ENCODE measurements around the gene HSPB7. TPM values are rescaled to one million over a fixed set of nuclear protein-coding genes. Genes with fewer than 3 reads are reported as not detected.

Gene HSPB7
- total RNA-seq, 2 experiments from 2014 or later: not detected

DNA sequence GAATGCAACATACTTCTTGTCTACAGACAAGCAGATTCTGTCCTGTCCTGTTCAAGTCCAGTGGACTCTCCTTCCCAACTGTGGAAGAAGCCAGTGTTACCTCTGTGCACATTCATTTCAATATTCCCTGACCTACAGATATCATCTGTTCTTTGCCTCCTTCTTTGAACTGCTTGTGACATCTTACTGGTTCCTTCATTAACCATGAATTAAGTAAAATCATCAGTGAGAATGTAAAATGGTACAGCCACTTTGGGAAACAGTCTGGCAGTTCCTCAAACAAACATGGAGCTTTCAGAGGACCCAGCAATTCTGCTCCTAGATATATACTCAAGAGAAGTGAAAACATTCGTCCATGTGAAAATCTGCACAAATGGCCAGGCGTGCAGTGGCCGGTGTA, 7.0 kb downstream of the HSPB7 start:
- Mint-ChIP-seq H3K36me3 (ENCODE audit: low read depth) (no peaks in the 10 kb centered on the region), H3K27me3 (peaks cover 5% of the 10 kb centered on the region), H3K4me1 (ENCODE audit: low read depth) (peaks cover 18% of the 10 kb centered on the region), H3K27ac (no peak overlapping the region), H3K9me3 (no peaks in the 10 kb centered on the region), H3K4me3 (no peak overlapping the region)
- ATAC-seq (no peak), DNase-seq (no peak)
- intact Hi-C loops (cut with micrococcal nuclease): no loop called here
- ChIA-PET POLR2A (interaction anchor here (1.4 kb wide), 1 partner anchor 35 kb away, joined by 3 read pairs; no protein-coding TSS in a partner anchor), CTCF (interaction anchor here (0.9 to 2.4 kb wide), 10 partner anchors 7 to 219 kb away, joined by 3 to 29 read pairs (median 6); partner anchors contain the start of gene HSPB7)
- TF ChIP-seq, protein P1, sequence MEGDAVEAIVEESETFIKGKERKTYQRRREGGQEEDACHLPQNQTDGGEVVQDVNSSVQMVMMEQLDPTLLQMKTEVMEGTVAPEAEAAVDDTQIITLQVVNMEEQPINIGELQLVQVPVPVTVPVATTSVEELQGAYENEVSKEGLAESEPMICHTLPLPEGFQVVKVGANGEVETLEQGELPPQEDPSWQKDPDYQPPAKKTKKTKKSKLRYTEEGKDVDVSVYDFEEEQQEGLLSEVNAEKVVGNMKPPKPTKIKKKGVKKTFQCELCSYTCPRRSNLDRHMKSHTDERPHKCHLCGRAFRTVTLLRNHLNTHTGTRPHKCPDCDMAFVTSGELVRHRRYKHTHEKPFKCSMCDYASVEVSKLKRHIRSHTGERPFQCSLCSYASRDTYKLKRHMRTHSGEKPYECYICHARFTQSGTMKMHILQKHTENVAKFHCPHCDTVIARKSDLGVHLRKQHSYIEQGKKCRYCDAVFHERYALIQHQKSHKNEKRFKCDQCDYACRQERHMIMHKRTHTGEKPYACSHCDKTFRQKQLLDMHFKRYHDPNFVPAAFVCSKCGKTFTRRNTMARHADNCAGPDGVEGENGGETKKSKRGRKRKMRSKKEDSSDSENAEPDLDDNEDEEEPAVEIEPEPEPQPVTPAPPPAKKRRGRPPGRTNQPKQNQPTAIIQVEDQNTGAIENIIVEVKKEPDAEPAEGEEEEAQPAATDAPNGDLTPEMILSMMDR (IDR thresholded peaks at IDR 0.05): no peak

- Mint-ChIP-seq H3K27me3 (peaks cover 5% of the 10 kb centered on the region), H3K36me3 (ENCODE audit: low read depth) (no peaks in the 10 kb centered on the region), H3K4me1 (ENCODE audit: low read depth) (peaks cover 16% of the 10 kb centered on the region), H3K4me3 (no peak overlapping the region), H3K9me3 (no peaks in the 10 kb centered on the region), H3K27ac (no peak overlapping the region)
- POLR2A ChIA-PET: no interaction called here
- TF ChIP-seq, protein P1 (IDR thresholded peaks at IDR 0.05): no peak
- ATAC-seq (no peak), DNase-seq (no peak)
- intact Hi-C loops (cut with micrococcal nuclease): loop anchor here (5.0 kb wide), 1 partner anchor 48 kb away; no protein-coding TSS in a partner anchor
- CTCF ChIA-PET: interaction anchor here (0.6 to 2.4 kb wide), 28 partner anchors 9 to 218 kb away, joined by 3 to 29 read pairs (median 4); partner anchors contain the start of genes CLCNKA, HSPB7 and ZBTB17
Measured at GRCh38 chr1:16009678-16010077, 8.2 kb downstream of the HSPB7 start.

- TF ChIP-seq, protein P1 (IDR thresholded peaks at IDR 0.05): peak; percentile 99
- no peak overlapping the region for H3K27ac Mint-ChIP-seq
- ChIA-PET CTCF (interaction anchor here (0.6 to 2.4 kb wide), 28 partner anchors 8 to 217 kb away, joined by 3 to 29 read pairs (median 4); partner anchors contain the start of genes CLCNKA, HSPB7 and ZBTB17), POLR2A (no interaction called here)
- no peaks in the 10 kb centered on the region for H3K36me3 Mint-ChIP-seq (ENCODE audit: low read depth)
- intact Hi-C loops (cut with micrococcal nuclease): loop anchor here (5.0 kb wide), 1 partner anchor 48 kb away; no protein-coding TSS in a partner anchor
- H3K4me1 Mint-ChIP-seq (ENCODE audit: low read depth): peaks cover 15% of the 10 kb centered on the region
- H3K4me3 Mint-ChIP-seq: no peak overlapping the region
- ATAC-seq: peak; percentile 60
- H3K27me3 Mint-ChIP-seq: peaks cover 5% of the 10 kb centered on the region
- DNase-seq: peak; percentile 87
- H3K9me3 Mint-ChIP-seq: no peaks in the 10 kb centered on the region
Measured at GRCh38 chr1:16009030-16009460, 8.8 kb downstream of the HSPB7 start.

DNA sequence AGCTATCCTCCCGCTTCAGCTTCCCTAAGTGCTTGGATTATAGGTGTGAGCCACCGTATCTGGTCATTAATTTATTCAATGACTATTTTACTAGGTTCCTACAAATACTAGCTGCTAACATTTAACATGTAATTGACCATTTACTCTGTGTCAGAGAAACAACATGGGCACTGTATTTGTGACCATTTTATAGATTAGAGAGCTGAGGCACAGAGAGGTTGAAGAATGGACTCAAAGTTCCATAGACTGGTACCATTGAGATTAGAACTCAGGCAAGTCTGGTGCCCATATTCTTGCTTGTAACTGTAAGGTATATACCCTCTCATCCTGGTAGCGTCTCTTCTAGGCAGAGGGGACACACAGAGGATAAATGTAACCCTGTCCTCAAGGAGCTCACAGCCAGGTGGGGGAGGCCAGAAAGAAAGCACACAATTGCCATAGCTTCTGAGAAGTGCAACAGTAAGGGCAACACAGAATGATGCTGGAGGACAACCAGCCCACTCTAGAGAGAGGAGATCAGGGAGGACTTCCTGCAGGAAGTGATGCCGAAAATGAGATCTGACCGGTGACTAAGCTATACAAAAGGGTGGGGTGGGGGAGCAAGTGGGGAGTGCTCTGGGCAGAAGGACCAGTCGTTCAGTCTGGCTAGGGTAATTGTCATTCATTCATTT, 10.0 kb downstream of the HSPB7 start:
- H3K4me1 Mint-ChIP-seq (ENCODE audit: low read depth): peaks cover 10% of the 10 kb centered on the region
- intact Hi-C loops (cut with micrococcal nuclease): loop anchor here (5.0 kb wide), 1 partner anchor 49 kb away; no protein-coding TSS in a partner anchor
- no peaks in the 10 kb centered on the region for H3K9me3 Mint-ChIP-seq
- H3K36me3 Mint-ChIP-seq (ENCODE audit: low read depth): no peaks in the 10 kb centered on the region
- no peak overlapping the region for H3K27ac Mint-ChIP-seq
- ATAC-seq (no peak), DNase-seq (no peak)
- H3K27me3 Mint-ChIP-seq: peaks cover 3% of the 10 kb centered on the region
- no peak overlapping the region for H3K4me3 Mint-ChIP-seq
- ChIA-PET POLR2A (interaction anchor here (0.7 kb wide), 1 partner anchor 11 kb away, joined by 3 read pairs; no protein-coding TSS in a partner anchor), CTCF (interaction anchor here (0.6 to 3.5 kb wide), 22 partner anchors 8 to 216 kb away, joined by 3 to 29 read pairs (median 4); partner anchors contain the start of genes FAM131C and HSPB7)
- TF ChIP-seq, protein P1 (IDR thresholded peaks at IDR 0.05): no peak

Measured in activated CD8-positive, alpha-beta T cell treated with anti-CD3 and anti-CD28 coated beads for 36 hours (primary cell).